ENCODE measurements around the gene CEP170B.
"Not testable (repeated sequence)": the region's sequence is repeated elsewhere in the genome, so short reads cannot be mapped to it uniquely, and the experiment has no call there.

The CEP170B gene

GRCh38 chr14:104938960-104939359 lies 73.9 kb downstream of the CEP170B start:
- no peak for DNase-seq
- no peaks in the 10 kb centered on the region for H3K9me3 Mint-ChIP-seq
- H3K27me3 Mint-ChIP-seq (ENCODE audit: low read depth, poor library complexity) = peaks cover 79% of the 10 kb centered on the region
- peaks cover 5% of the 10 kb centered on the region for H3K4me1 Mint-ChIP-seq
- TF ChIP-seq CTCF (IDR thresholded peaks at IDR 0.05) = no peak
- H3K4me3 Mint-ChIP-seq = no peak overlapping the region
- no peak overlapping the region for H3K27ac Mint-ChIP-seq
- no peaks in the 10 kb centered on the region for H3K36me3 Mint-ChIP-seq (ENCODE audit: low read depth)

- no peak for TF ChIP-seq CTCF (IDR thresholded peaks at IDR 0.05)
- Mint-ChIP-seq H3K27me3 (ENCODE audit: low read depth, poor library complexity) (peaks cover 70% of the 10 kb centered on the region), H3K4me1 (no peaks in the 10 kb centered on the region), H3K9me3 (no peaks in the 10 kb centered on the region), H3K27ac (no peak overlapping the region), H3K4me3 (no peak overlapping the region), H3K36me3 (ENCODE audit: low read depth) (no peaks in the 10 kb centered on the region)
- DNase-seq = no peak
Observed at GRCh38 chr14:104939666-104940410, 74.8 kb downstream of the CEP170B start.

- peaks cover 62% of the 10 kb centered on the region for H3K27me3 Mint-ChIP-seq (ENCODE audit: low read depth, poor library complexity)
- H3K4me3 Mint-ChIP-seq = no peak overlapping the region
- no peak for TF ChIP-seq CTCF (IDR thresholded peaks at IDR 0.05)
- H3K27ac Mint-ChIP-seq = no peak overlapping the region
- no peak for DNase-seq
- no peaks in the 10 kb centered on the region for H3K9me3 Mint-ChIP-seq
- H3K4me1 Mint-ChIP-seq = no peaks in the 10 kb centered on the region
- no peaks in the 10 kb centered on the region for H3K36me3 Mint-ChIP-seq (ENCODE audit: low read depth)
Observed at GRCh38 chr14:104940526-104941150, 75.6 kb downstream of the CEP170B start.

GRCh38 chr14:104941508-104942365 lies 76.7 kb downstream of the CEP170B start:
- no peak for TF ChIP-seq CTCF (IDR thresholded peaks at IDR 0.05)

GRCh38 chr14:104942586-104942985 lies 77.5 kb downstream of the CEP170B start:
- Mint-ChIP-seq H3K9me3 (no peaks in the 10 kb centered on the region), H3K27me3 (ENCODE audit: low read depth, poor library complexity) (peaks cover 43% of the 10 kb centered on the region), H3K36me3 (ENCODE audit: low read depth) (no peaks in the 10 kb centered on the region), H3K4me3 (no peak overlapping the region), H3K27ac (no peak overlapping the region), H3K4me1 (no peaks in the 10 kb centered on the region)
- TF ChIP-seq CTCF (IDR thresholded peaks at IDR 0.05) = no peak
- no peak for DNase-seq

More at GRCh38 chr14:104941508-104942365, 76.7 kb downstream of the CEP170B start:
- no peak for DNase-seq
- no peaks in the 10 kb centered on the region for H3K36me3 Mint-ChIP-seq (ENCODE audit: low read depth)
- H3K4me3 Mint-ChIP-seq = no peak overlapping the region
- peaks cover 51% of the 10 kb centered on the region for H3K27me3 Mint-ChIP-seq (ENCODE audit: low read depth, poor library complexity)
- H3K9me3 Mint-ChIP-seq = no peaks in the 10 kb centered on the region
- no peak overlapping the region for H3K27ac Mint-ChIP-seq
- H3K4me1 Mint-ChIP-seq = no peaks in the 10 kb centered on the region

- not testable (repeated sequence) for H3K4me3 Mint-ChIP-seq; H3K9me3 Mint-ChIP-seq; H3K36me3 Mint-ChIP-seq (ENCODE audit: low read depth); H3K4me1 Mint-ChIP-seq; DNase-seq; H3K27ac Mint-ChIP-seq
- peaks cover 35% of the 10 kb centered on the region for H3K27me3 Mint-ChIP-seq (ENCODE audit: low read depth, poor library complexity)
Observed at GRCh38 chr14:104943216-104944015, 78.3 kb downstream of the CEP170B start.

- not testable (repeated sequence) for H3K36me3 Mint-ChIP-seq (ENCODE audit: low read depth); H3K27ac Mint-ChIP-seq; H3K4me1 Mint-ChIP-seq; DNase-seq; H3K4me3 Mint-ChIP-seq; H3K9me3 Mint-ChIP-seq
- H3K27me3 Mint-ChIP-seq (ENCODE audit: low read depth, poor library complexity) = peaks cover 29% of the 10 kb centered on the region
Observed at GRCh38 chr14:104944016-104944308, 78.9 kb downstream of the CEP170B start.

GRCh38 chr14:104944436-104945205 lies 79.6 kb downstream of the CEP170B start:
- H3K9me3 Mint-ChIP-seq; H3K4me1 Mint-ChIP-seq; H3K4me3 Mint-ChIP-seq; H3K27ac Mint-ChIP-seq; H3K36me3 Mint-ChIP-seq (ENCODE audit: low read depth); DNase-seq: not testable (repeated sequence)
- peaks cover 23% of the 10 kb centered on the region for H3K27me3 Mint-ChIP-seq (ENCODE audit: low read depth, poor library complexity)

Data from nephron progenitor cell (in vitro differentiated cells).